Caco-2 (cell line): Measurements from ENCODE around the gene LILRA5. TPM values are rescaled to one million over a fixed set of nuclear protein-coding genes. Genes with fewer than 3 reads are reported as not detected.

Experiments
- BruUV-seq: library from RNA; stranded (reverse); fragments of 400-500 nt; replicated peaks from 2 replicates; lab custom pipeline; 2021; lab: Mats Ljungman, UMichigan
- CTCF ChIA-PET: fragments of 300-600 bp; sonication (Branson Sonifier 250); formaldehyde crosslinking; loops from one replicate; lab custom pipeline; 2022; ENCODE audit warnings: antibody characterized with exemption; lab: Charles Lee
- POLR2A ChIA-PET: fragments of 300-600 bp; sonication (Branson Sonifier 250); formaldehyde crosslinking; loops from one replicate; lab custom pipeline; 2022; ENCODE audit warnings: antibody characterized with exemption; lab: Charles Lee
- DNase-seq, 2 experiments: peaks; one replicate each; pipeline versions ENCODE4 v3.0.0 to v3.0.0-alpha.2; 2020 to 2022
- H3K27me3 ChIP-seq: replicated peaks from 2 replicates; pipeline ENCODE4 v1.6.0; 2011; ENCODE audit warnings: low read length; ENCODE audit not compliant: control insufficient read depth, insufficient read depth
- H3K36me3 ChIP-seq: 2 replicates; pipeline ENCODE4 v1.5.1; 2011; ENCODE audit warnings: low read length; ENCODE audit not compliant: control insufficient read depth, insufficient read depth
- H3K4me1 ChIP-seq: fragments of 250-450 bp; sonication (Bioruptor Pico); 2 replicates; pipeline ENCODE4 v1.5.1; 2020; ENCODE audit warnings: mild to moderate bottlenecking
- H3K4me3 ChIP-seq: 2 replicates; pipeline ENCODE4 v1.5.1; 2011; ENCODE audit warnings: low read depth, mild to moderate bottlenecking, control low read depth, low read length
- H3K9me3 ChIP-seq: fragments of 250-450 bp; sonication (Bioruptor Pico); 2 replicates; pipeline ENCODE4 v1.5.1; 2020; ENCODE audit warnings: mild to moderate bottlenecking, moderate library complexity
- H3K27ac Mint-ChIP-seq: one replicate; pipeline ENCODE4 v1.8.0; 2022; ENCODE audit warnings: mixed read lengths; ENCODE audit not compliant: unreplicated experiment
- H3K27me3 Mint-ChIP-seq: one replicate; pipeline ENCODE4 v1.8.0; 2022; ENCODE audit warnings: mixed read lengths; ENCODE audit not compliant: insufficient read depth, unreplicated experiment
- H3K36me3 Mint-ChIP-seq: one replicate; pipeline ENCODE4 v1.8.0; 2022; ENCODE audit warnings: mild to moderate bottlenecking, mixed read lengths; ENCODE audit not compliant: insufficient read depth, unreplicated experiment
- H3K4me1 Mint-ChIP-seq: one replicate; pipeline ENCODE4 v1.8.0; 2022; ENCODE audit warnings: low read depth, mixed read lengths; ENCODE audit not compliant: unreplicated experiment
- H3K4me3 Mint-ChIP-seq: one replicate; pipeline ENCODE4 v1.8.0; 2022; ENCODE audit warnings: mild to moderate bottlenecking, moderate library complexity, mixed read lengths; ENCODE audit not compliant: unreplicated experiment
- H3K9me3 Mint-ChIP-seq: one replicate; pipeline ENCODE4 v1.8.0; 2022; ENCODE audit warnings: mixed read lengths; ENCODE audit not compliant: unreplicated experiment
- intact Hi-C: fragments of 100-400 bp; cut with micrococcal nuclease; formaldehyde crosslinking; loops from one replicate; pipeline ENCODE4 v1.10.0; 2022; ENCODE audit not compliant: unreplicated experiment
- total RNA-seq: library from RNA; stranded (reverse); gene quantifications from 2 replicates; pipeline ENCODE4 v1.2.3, GENCODE V29; 2022
- TF ChIP-seq, protein P1 (sequence below), 2 experiments: fragments of 200-600 bp in 1 of 2; IDR thresholded peaks; 1 replicate in 1 of 2; 2 replicates in 1 of 2; pipeline versions ENCODE4 v1.5.1 to v1.8.0; 2011 to 2022; ENCODE audit warnings: antibody characterized with exemption in 1 of 2, control low read depth in 1 of 2, inconsistent platforms in 1 of 2, low read depth in 1 of 2, low read length in 1 of 2, mild to moderate bottlenecking in 1 of 2, moderate library complexity in 1 of 2; ENCODE audit not compliant: insufficient read depth in 1 of 2, severe bottlenecking in 1 of 2, unreplicated experiment in 1 of 2

The LILRA5 gene
- total RNA-seq, 1 experiment from 2014 or later: not detected

GRCh38 chr19:54335164-54335563 lies 22.2 kb upstream of the LILRA5 start:
- Histone ChIP-seq H3K4me1 (no peaks in the 10 kb centered on the region), H3K36me3 (no peaks in the 10 kb centered on the region), H3K4me3 (no peak overlapping the region), H3K27me3 (no peaks in the 10 kb centered on the region; the same call in 1 of the 2 replicates), H3K9me3 (no peaks in the 10 kb centered on the region)
- DNase-seq: no peak
- ChIA-PET CTCF (no interaction called here), POLR2A (no interaction called here)
- H3K36me3 Mint-ChIP-seq: no peaks in the 10 kb centered on the region
- no peaks in the 10 kb centered on the region for H3K9me3 Mint-ChIP-seq
- no peak overlapping the region for H3K27ac Mint-ChIP-seq
- H3K27me3 Mint-ChIP-seq: peaks cover 28% of the 10 kb centered on the region
- no peak overlapping the region for H3K4me3 Mint-ChIP-seq
- TF ChIP-seq, protein P1, sequence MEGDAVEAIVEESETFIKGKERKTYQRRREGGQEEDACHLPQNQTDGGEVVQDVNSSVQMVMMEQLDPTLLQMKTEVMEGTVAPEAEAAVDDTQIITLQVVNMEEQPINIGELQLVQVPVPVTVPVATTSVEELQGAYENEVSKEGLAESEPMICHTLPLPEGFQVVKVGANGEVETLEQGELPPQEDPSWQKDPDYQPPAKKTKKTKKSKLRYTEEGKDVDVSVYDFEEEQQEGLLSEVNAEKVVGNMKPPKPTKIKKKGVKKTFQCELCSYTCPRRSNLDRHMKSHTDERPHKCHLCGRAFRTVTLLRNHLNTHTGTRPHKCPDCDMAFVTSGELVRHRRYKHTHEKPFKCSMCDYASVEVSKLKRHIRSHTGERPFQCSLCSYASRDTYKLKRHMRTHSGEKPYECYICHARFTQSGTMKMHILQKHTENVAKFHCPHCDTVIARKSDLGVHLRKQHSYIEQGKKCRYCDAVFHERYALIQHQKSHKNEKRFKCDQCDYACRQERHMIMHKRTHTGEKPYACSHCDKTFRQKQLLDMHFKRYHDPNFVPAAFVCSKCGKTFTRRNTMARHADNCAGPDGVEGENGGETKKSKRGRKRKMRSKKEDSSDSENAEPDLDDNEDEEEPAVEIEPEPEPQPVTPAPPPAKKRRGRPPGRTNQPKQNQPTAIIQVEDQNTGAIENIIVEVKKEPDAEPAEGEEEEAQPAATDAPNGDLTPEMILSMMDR (IDR thresholded peaks at IDR 0.05; ENCODE audit: insufficient read depth in 1 of 2, low read depth in 1 of 2, low read length in 1 of 2, severe bottlenecking in 1 of 2, unreplicated experiment in 1 of 2): no peak
- no peaks in the 10 kb centered on the region for H3K4me1 Mint-ChIP-seq
- intact Hi-C loops: no loop called here
- no TSS peak for BruUV-seq

- peaks cover 18% of the 10 kb centered on the region for H3K27me3 Mint-ChIP-seq
- no peaks in the 10 kb centered on the region for H3K9me3 Mint-ChIP-seq
- no peak overlapping the region for H3K27ac Mint-ChIP-seq
- POLR2A ChIA-PET: no interaction called here
- H3K36me3 Mint-ChIP-seq: no peaks in the 10 kb centered on the region
- Histone ChIP-seq H3K9me3 (no peaks in the 10 kb centered on the region), H3K4me1 (no peaks in the 10 kb centered on the region), H3K36me3 (no peaks in the 10 kb centered on the region), H3K27me3 (no peaks in the 10 kb centered on the region; the same call in 1 of the 2 replicates), H3K4me3 (no peak overlapping the region)
- no peak overlapping the region for H3K4me3 Mint-ChIP-seq
- no peaks in the 10 kb centered on the region for H3K4me1 Mint-ChIP-seq
- TF ChIP-seq, protein P1 (IDR thresholded peaks at IDR 0.05; ENCODE audit: insufficient read depth in 1 of 2, low read depth in 1 of 2, low read length in 1 of 2, severe bottlenecking in 1 of 2, unreplicated experiment in 1 of 2): no peak
- intact Hi-C loops: no loop called here
- DNase-seq: no peak
- CTCF ChIA-PET: no interaction called here
- BruUV-seq: no TSS peak
Measured at GRCh38 chr19:54333586-54334298, 20.8 kb upstream of the LILRA5 start.

DNA sequence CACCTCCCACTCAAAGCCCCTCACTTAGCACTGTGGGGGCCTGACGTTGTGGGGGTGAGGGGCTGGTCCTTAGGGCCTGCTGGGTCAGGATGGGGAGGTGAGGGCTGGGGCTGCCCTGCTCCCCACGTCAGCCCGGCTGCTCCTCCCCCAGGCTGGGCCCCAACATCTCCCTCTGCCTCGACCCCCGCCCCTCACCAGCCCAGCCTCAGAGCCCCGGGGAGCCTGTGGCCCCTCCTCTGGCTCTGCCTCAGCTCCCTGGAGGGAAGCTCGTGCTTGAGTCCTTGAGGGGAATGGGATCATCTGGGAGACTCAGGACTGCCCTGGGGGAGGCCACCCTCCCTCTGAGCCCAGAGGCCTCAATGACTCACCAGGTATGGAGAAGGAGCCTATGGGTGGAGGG lies 19.2 kb upstream of the LILRA5 start:
- H3K36me3 Mint-ChIP-seq: no peaks in the 10 kb centered on the region
- TF ChIP-seq, protein P1 (IDR thresholded peaks at IDR 0.05; ENCODE audit: insufficient read depth in 1 of 2, low read depth in 1 of 2, low read length in 1 of 2, severe bottlenecking in 1 of 2, unreplicated experiment in 1 of 2): no peak
- no peaks in the 10 kb centered on the region for H3K4me1 ChIP-seq
- H3K4me1 Mint-ChIP-seq: no peaks in the 10 kb centered on the region
- no peak for DNase-seq
- H3K27me3 ChIP-seq: no peaks in the 10 kb centered on the region
- no peaks in the 10 kb centered on the region for H3K36me3 ChIP-seq
- no TSS peak for BruUV-seq
- intact Hi-C loops: no loop called here
- peaks cover 13% of the 10 kb centered on the region for H3K27me3 Mint-ChIP-seq
- POLR2A ChIA-PET: no interaction called here
- H3K9me3 ChIP-seq: no peaks in the 10 kb centered on the region
- CTCF ChIA-PET: no interaction called here
- H3K4me3 Mint-ChIP-seq: no peak overlapping the region
- H3K27ac Mint-ChIP-seq: no peak overlapping the region
- H3K9me3 Mint-ChIP-seq: no peaks in the 10 kb centered on the region
- no peak overlapping the region for H3K4me3 ChIP-seq
